ENCODE data around the gene FGFRL1. TPM values are rescaled to one million over a fixed set of nuclear protein-coding genes. Genes with fewer than 3 reads are reported as not detected.

FGFRL1 gene
- total RNA-seq, 1 experiment from 2014 or later: 26.1 TPM

DNA sequence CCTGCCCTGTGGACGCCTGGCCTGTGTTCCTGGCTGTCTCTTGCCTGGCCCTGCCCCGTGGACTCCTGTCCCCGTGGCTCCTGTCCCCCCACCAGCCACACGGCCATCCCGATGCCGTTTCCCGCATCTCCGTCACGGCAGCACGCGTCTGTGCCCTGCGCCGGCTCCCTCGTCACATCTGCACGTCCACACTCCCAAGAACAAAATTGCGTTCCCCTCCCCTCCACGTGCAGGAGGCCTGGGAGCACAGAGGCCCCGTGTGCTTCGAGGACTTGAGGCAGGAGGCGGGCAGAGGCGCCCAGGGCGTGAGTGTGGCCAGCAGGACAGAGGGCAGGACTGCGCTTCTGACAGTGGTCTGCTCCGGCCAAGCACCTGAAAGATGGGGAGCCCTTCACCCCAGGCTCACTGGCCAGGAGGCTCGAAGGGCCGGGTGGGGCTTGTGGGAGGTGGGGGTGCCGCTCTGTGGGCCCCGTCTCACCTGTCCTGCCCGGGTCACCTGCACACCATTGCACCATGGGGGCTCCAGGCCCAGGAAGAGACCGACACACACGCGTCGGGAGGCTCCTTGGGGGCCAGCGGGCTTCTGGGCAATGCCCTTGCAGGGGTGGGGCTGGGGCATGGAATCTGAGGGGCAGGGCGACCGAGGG lies 17.3 kb downstream of the FGFRL1 start:
- Histone ChIP-seq H3K4me1 (ENCODE audit: insufficient read depth, low read length) (no peaks in the 10 kb centered on the region; the same call in 1 of the 2 replicates), H2BK12ac (ENCODE audit: insufficient read length, low read depth, low read length) (no peak overlapping the region), H2BK120ac (ENCODE audit: low read depth, low read length, poor library complexity, severe bottlenecking) (no peak overlapping the region), H3K4me2 (ENCODE audit: insufficient read depth, insufficient read length, low read length) (no peak overlapping the region), H3K4ac (ENCODE audit: low read depth, low read length) (no peak overlapping the region), H3K18ac (ENCODE audit: insufficient read length, low read depth, low read length) (peak overlapping the region; percentile 0), H3K27me3 (ENCODE audit: insufficient read depth, low read length) (no peaks in the 10 kb centered on the region), H3K79me1 (ENCODE audit: insufficient read depth, low read depth, low read length, poor library complexity, severe bottlenecking) (no peaks in the 10 kb centered on the region), H2BK15ac (ENCODE audit: low read depth, low read length) (no peak overlapping the region), H4K5ac (ENCODE audit: insufficient read length, low read depth, low read length) (no peak overlapping the region), H3T11ph (ENCODE audit: low read length) (no peak overlapping the region), H4K8ac (replicated peaks; ENCODE audit: insufficient read length, low read depth, low read length) (no peak overlapping the region), H2AFZ (ENCODE audit: low read length) (no peak overlapping the region), H3K14ac (ENCODE audit: insufficient read depth, low read length) (no peak overlapping the region), H3K79me2 (ENCODE audit: insufficient read depth, low read length) (no peaks in the 10 kb centered on the region), H2BK20ac (ENCODE audit: low read depth, low read length, poor library complexity, severe bottlenecking) (no peak overlapping the region), H3K27ac (ENCODE audit: insufficient read length, low read depth, low read length) (no peak overlapping the region), H2BK5ac (ENCODE audit: insufficient read length, low read length) (no peak overlapping the region), H3K56ac (ENCODE audit: insufficient read length, low read depth, low read length) (no peak overlapping the region), H3K23me2 (ENCODE audit: insufficient read length, low read depth, low read length, poor library complexity, severe bottlenecking) (no peaks in the 10 kb centered on the region), H4K20me1 (ENCODE audit: control insufficient read depth, insufficient read depth, insufficient read length) (no peaks in the 10 kb centered on the region), H2AK5ac (ENCODE audit: insufficient read length, low read length) (no peak overlapping the region), H3K9me3 (ENCODE audit: control insufficient read depth, low read depth, low read length) (no peaks in the 10 kb centered on the region), H3K23ac (ENCODE audit: insufficient read length, low read depth, low read length) (no peak overlapping the region), H4K91ac (ENCODE audit: insufficient read length, low read depth, low read length) (no peak overlapping the region), H3K9ac (ENCODE audit: extremely low read depth, insufficient read length, low read length) (no peak overlapping the region)
- no peaks in the 10 kb centered on the region for H3K27me3 Mint-ChIP-seq (ENCODE audit: low read depth)
- no peak overlapping the region for H3K4me3 Mint-ChIP-seq
- H3K4me1 Mint-ChIP-seq: peaks cover 0 to 4% of the 10 kb centered on the region in 2 experiments; a peak in 1 of 4 replicates
- TF ChIP-seq, protein P1, sequence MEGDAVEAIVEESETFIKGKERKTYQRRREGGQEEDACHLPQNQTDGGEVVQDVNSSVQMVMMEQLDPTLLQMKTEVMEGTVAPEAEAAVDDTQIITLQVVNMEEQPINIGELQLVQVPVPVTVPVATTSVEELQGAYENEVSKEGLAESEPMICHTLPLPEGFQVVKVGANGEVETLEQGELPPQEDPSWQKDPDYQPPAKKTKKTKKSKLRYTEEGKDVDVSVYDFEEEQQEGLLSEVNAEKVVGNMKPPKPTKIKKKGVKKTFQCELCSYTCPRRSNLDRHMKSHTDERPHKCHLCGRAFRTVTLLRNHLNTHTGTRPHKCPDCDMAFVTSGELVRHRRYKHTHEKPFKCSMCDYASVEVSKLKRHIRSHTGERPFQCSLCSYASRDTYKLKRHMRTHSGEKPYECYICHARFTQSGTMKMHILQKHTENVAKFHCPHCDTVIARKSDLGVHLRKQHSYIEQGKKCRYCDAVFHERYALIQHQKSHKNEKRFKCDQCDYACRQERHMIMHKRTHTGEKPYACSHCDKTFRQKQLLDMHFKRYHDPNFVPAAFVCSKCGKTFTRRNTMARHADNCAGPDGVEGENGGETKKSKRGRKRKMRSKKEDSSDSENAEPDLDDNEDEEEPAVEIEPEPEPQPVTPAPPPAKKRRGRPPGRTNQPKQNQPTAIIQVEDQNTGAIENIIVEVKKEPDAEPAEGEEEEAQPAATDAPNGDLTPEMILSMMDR (conservative IDR thresholded peaks at IDR 0.05): no peak
- no peak for DNase-seq
- WGBS (ENCODE audit: extremely low coverage, insufficient read length, low lambda C conversion rate): no CpG with 5 or more reads among the region's 36 CpGs
- peaks cover 0 to 2% of the 10 kb centered on the region in 2 experiments; a peak in 1 of 5 replicates for H3K9me3 Mint-ChIP-seq
- H3K27ac Mint-ChIP-seq: no peak overlapping the region
- H3K36me3 Mint-ChIP-seq (ENCODE audit: insufficient read depth in 1 of 3, low read depth in 3 of 3): peaks cover 8 to 13% (median 12%) of the 10 kb centered on the region in 3 experiments; a peak in 6 of 7 replicates

Data from H9 (cell line).